GM12878 (cell line): ENCODE results near the gene RPL36. TPM values are rescaled to one million over a fixed set of nuclear protein-coding genes. Genes with fewer than 3 reads are reported as not detected.
"Not testable (repeated sequence)": the region's sequence is repeated elsewhere in the genome, so short reads cannot be mapped to it uniquely, and the experiment has no call there.

Source experiments
- ATAC-seq: fragments of 200-7000 bp; cut with Tn5 transposase; 3 replicates; pipeline ENCODE4 v1.9.1; 2020; ENCODE audit warnings: mild to moderate bottlenecking, moderate library complexity
- BruUV-seq: library from RNA; stranded (reverse); fragments of 400-500 nt; replicated peaks from 2 replicates; lab custom pipeline; 2021; lab: Mats Ljungman, UMichigan
- CTCF ChIA-PET: fragments of 300-600 bp; sonication (Branson Sonifier 250); formaldehyde crosslinking; extraction: SDS; loops from one replicate; lab custom pipeline; 2021; ENCODE audit warnings: inconsistent platforms; lab: Yijun Ruan, JAX
- POLR2A ChIA-PET: fragments of 350-600 bp; formaldehyde crosslinking; extraction: SDS; loops from one replicate; lab custom pipeline; 2021; ENCODE audit warnings: inconsistent platforms; lab: Charles Lee
- RAD21 ChIA-PET: fragments of 300-600 bp; sonication (Branson Sonifier 250); formaldehyde crosslinking; loops from one replicate; lab custom pipeline; 2023; ENCODE audit warnings: antibody characterized with exemption; ENCODE audit not compliant: unreplicated experiment; lab: Charles Lee
- SMC1A ChIA-PET: fragments of 300-600 bp; sonication (Branson Sonifier 250); formaldehyde crosslinking; loops from one replicate; lab custom pipeline; 2023; ENCODE audit not compliant: unreplicated experiment, uncharacterized antibody; lab: Charles Lee
- DNase-seq: peaks from one replicate; pipeline ENCODE4 v3.0.0-alpha.2; 2011; ENCODE audit warnings: low read depth, low spot score
- FAIRE-seq: peaks from 3 replicates; lab custom pipeline; 2011; peaks lifted over from hg19 to GRCh38; lab: Jason Lieb, UNC
- H2AFZ ChIP-seq: 2 replicates; pipeline ENCODE4 v1.6.0; 2011; ENCODE audit warnings: low read depth, low read length, control low read depth; ENCODE audit not compliant: control insufficient read depth
- H3K27ac ChIP-seq: 2 replicates; pipeline ENCODE4 v1.5.1; 2011; ENCODE audit warnings: control low read depth; ENCODE audit not compliant: control insufficient read depth, insufficient read depth
- H3K27me3 ChIP-seq, 2 experiments: replicated peaks in 1 of 2; 2 replicates each; pipeline versions ENCODE4 v1.6.0 to v1.6.1; 2011; ENCODE audit warnings: low read length in 1 of 2; ENCODE audit not compliant: control insufficient read depth in 2 of 2, insufficient read depth in 2 of 2
- H3K36me3 ChIP-seq, 2 experiments: 2 replicates each; pipeline ENCODE4 v1.5.1; 2011; ENCODE audit warnings: low read length in 1 of 2; ENCODE audit not compliant: control insufficient read depth in 2 of 2, insufficient read depth in 2 of 2
- H3K4me1 ChIP-seq: 2 replicates; pipeline ENCODE4 v1.6.1; 2011; ENCODE audit warnings: mild to moderate bottlenecking, low read length, moderate library complexity, mixed read lengths; ENCODE audit not compliant: control insufficient read depth, insufficient read depth
- H3K4me2 ChIP-seq: 2 replicates; pipeline ENCODE4 v1.6.0; 2011; ENCODE audit warnings: control low read depth; ENCODE audit not compliant: control insufficient read depth, insufficient read depth
- H3K4me3 ChIP-seq: fragments of 200-600 bp; sonication (generic); 2 replicates; pipeline ENCODE4 v1.5.1; 2016
- H3K79me2 ChIP-seq: 2 replicates; pipeline ENCODE4 v1.6.0; 2011; ENCODE audit warnings: low read length; ENCODE audit not compliant: control insufficient read depth, insufficient read depth
- H3K9ac ChIP-seq: 2 replicates; pipeline ENCODE4 v1.8.0; 2011; ENCODE audit warnings: low read length, control low read depth, mixed read lengths; ENCODE audit not compliant: control insufficient read depth, insufficient read depth
- H3K9me3 ChIP-seq: replicated peaks from 3 replicates; pipeline ENCODE4 v1.5.1; 2011; ENCODE audit warnings: mild to moderate bottlenecking, low read length; ENCODE audit not compliant: control insufficient read depth, insufficient read depth
- H4K20me1 ChIP-seq: 2 replicates; pipeline ENCODE4 v1.6.0; 2011; ENCODE audit not compliant: control insufficient read depth, insufficient read depth
- ESRRA ChIP-seq: IDR thresholded peaks from 2 replicates; pipeline ENCODE4 v1.6.1; 2012; ENCODE audit warnings: mild to moderate bottlenecking, low read length, improper control_type of control experiment
- GABPA ChIP-seq: IDR thresholded peaks from 2 replicates; pipeline ENCODE4 v1.6.1; 2014; ENCODE audit warnings: antibody characterized with exemption, low read depth, mild to moderate bottlenecking, inconsistent platforms
- POLR2AphosphoS2 ChIP-seq: IDR thresholded peaks from 2 replicates; pipeline ENCODE4 v1.6.1; 2011; ENCODE audit warnings: low read depth, mild to moderate bottlenecking, low read length, improper control_type of control experiment, moderate library complexity
- RAD21 ChIP-seq: IDR thresholded peaks from 2 replicates; pipeline ENCODE4 v1.6.1; 2011; ENCODE audit warnings: mild to moderate bottlenecking, low read depth, low read length, moderate library complexity; ENCODE audit not compliant: insufficient read depth
- SRF ChIP-seq, 2 experiments: IDR thresholded peaks; 2 replicates each; pipeline ENCODE4 v1.6.1; 2011; ENCODE audit warnings: low read depth in 2 of 2, low read length in 2 of 2, mild to moderate bottlenecking in 1 of 2, moderate library complexity in 1 of 2
- YBX1 ChIP-seq: fragments of 450-650 bp; IDR thresholded peaks from 2 replicates; pipeline ENCODE4 v1.6.1; 2016; ENCODE audit warnings: antibody characterized with exemption
- ZNF207 ChIP-seq: fragments of 450-650 bp; IDR thresholded peaks from 2 replicates; pipeline ENCODE4 v1.6.1; 2014; ENCODE audit warnings: antibody characterized with exemption, mild to moderate bottlenecking, borderline replicate concordance
- ZNF24 ChIP-seq: fragments of 450-650 bp; IDR thresholded peaks from 2 replicates; pipeline ENCODE4 v1.6.1; 2017; ENCODE audit warnings: antibody characterized with exemption, mild to moderate bottlenecking
- WGBS: methylation state at CpG from one replicate; pipeline ENCODE4 v1.1.6; 2016; ENCODE audit warnings: low lambda C conversion rate; ENCODE audit not compliant: insufficient replicate concordance, insufficient coverage; ENCODE audit errors: missing lambda C conversion rate; 5-methylcytosine and 5-hydroxymethylcytosine counted together
- in situ Hi-C: fragments of 300-500 bp; cut with MboI; formaldehyde crosslinking; loops from 9 replicates; pipeline ENCODE4 v1.14.3; 2018; ENCODE audit warnings: mixed read lengths
- intact Hi-C: fragments of 100-400 bp; cut with micrococcal nuclease; formaldehyde crosslinking; loops from one replicate; pipeline ENCODE4 v1.14.2; 2022; ENCODE audit not compliant: unreplicated experiment
- polyA plus RNA-seq, 11 experiments: library from polyadenylated mRNA; depleted of rRNA in 4 of 11; unstranded in 6 of 11; stranded (reverse) in 5 of 11; fragments of >200 nt; fragmentation: Nextera tagmentation in 4 of 11; fragmentation: Illumina TruSeq in 1 of 11; extraction: Ambion mirVana in 4 of 11; extraction: Trizol in 1 of 11; gene quantifications; 1 replicate in 1 of 11; 2 replicates in 10 of 11; pipeline versions ENCODE4 v1.2.1 to v1.2.3, GENCODE V29; 2011 to 2016; ENCODE audit warnings: inconsistent platforms in 2 of 11, missing spikeins in 2 of 11, low read depth in 1 of 11
- total RNA-seq, 4 experiments: library from RNA; depleted of rRNA in 3 of 4; stranded (reverse); fragments of >200 nt in 3 of 4; fragmentation: Illumina TruSeq in 1 of 4; extraction: Trizol in 1 of 4; gene quantifications; 2 replicates each; pipeline versions ENCODE4 v1.2.1 to v1.2.3, GENCODE V29; 2013 to 2021
- TF ChIP-seq, protein P1 (sequence below): fragments of 450-650 bp; IDR thresholded peaks from 2 replicates; pipeline ENCODE4 v1.6.1; 2016; ENCODE audit warnings: mild to moderate bottlenecking
- TF ChIP-seq, protein P2 (sequence below): fragments of 450-650 bp; conservative IDR thresholded peaks from 2 replicates; pipeline ENCODE4 v1.6.1; 2017; ENCODE audit warnings: mild to moderate bottlenecking, moderate library complexity

The RPL36 gene
- total and polyA plus RNA-seq, 10 of the 15 experiments (the other 5 are each of a cell fraction or from before 2014, with no cell fraction given): 374 to 4,942 (median 2,053) TPM

DNA sequence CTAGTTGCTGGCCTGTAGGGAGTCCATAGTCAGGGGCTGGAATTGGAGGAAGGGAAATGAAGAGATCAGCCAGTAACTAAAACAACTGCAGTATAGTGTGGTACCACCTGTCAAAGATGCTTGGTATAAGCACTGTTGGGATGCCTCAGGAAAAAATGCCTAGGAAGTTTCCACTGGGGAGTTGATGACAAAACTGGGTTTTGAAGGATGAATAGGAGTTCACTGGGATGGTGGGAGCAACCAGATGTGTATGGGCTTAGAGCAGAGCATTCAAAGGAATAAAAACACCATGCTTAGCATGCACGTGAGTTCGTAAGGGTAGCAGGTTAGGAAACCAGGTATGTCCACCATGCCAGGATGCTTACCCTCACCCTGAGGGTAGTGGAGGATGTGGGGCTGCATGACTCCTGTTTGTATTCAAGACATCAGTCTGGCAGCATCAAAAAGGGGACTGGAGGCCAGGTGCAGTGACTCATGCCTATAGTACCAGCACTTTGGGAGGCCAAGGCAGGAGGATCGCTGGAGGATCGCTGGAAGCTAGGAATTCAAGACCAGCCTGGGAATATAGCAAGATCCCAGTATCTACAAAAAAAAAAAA is 37.5 kb downstream of the RPL36 start (continued):
- TF ChIP-seq RAD21: no peak
- TF ChIP-seq POLR2AphosphoS2: no peak

DNA sequence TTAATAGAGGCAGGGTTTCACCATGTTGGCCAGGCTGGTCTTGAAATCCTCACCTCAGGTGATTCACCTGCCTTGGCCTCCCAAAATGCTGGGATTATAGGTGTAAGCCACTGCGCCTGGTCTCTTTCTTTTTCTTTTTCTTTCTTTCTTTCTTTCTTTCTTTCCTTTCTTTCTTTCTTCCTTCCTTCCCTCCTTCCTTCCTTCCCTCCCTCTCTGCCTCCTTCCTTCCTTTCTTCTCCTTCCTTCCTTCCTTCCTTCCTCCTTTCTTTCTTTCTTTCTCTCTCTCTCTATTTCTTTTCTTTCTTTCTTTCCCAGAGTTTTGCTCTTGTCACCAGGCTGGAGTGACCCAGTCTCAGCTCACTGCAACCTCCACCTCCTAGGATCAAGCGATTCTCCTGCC is 43.1 kb downstream of the RPL36 start:
- RAD21 ChIA-PET, intact Hi-C loops, BruUV-seq: not testable (repeated sequence)

GRCh38 chr19:5738423-5738822 is 48.3 kb downstream of the RPL36 start:
- intact Hi-C loops: no loop called here
- FAIRE-seq (no peak), ATAC-seq (no peak), DNase-seq (no peak)
- Histone ChIP-seq H3K4me3 (no peak overlapping the region), H3K9ac (no peak overlapping the region), H3K27me3 (no peaks in the 10 kb centered on the region), H3K4me1 (no peaks in the 10 kb centered on the region), H3K27ac (no peak overlapping the region), H3K79me2 (no peaks in the 10 kb centered on the region), H3K36me3 (no peaks in the 10 kb centered on the region), H3K4me2 (no peak overlapping the region), H3K9me3 (no peaks in the 10 kb centered on the region), H4K20me1 (no peaks in the 10 kb centered on the region), H2AFZ (no peak overlapping the region)
- ChIA-PET CTCF (interaction anchor here (0.6 kb wide), 1 partner anchor 271 kb away, joined by 4 read pairs; no protein-coding TSS in a partner anchor), POLR2A (interaction anchor here (0.5 kb wide), 1 partner anchor 561 kb away, joined by 4 read pairs; no protein-coding TSS in a partner anchor), RAD21 (no interaction called here), SMC1A (no interaction called here)
- 35% methylated on average over 8 of the region's 8 CpGs for WGBS
- no TSS peak for BruUV-seq
- in situ Hi-C loops: no loop called here
- no peak for TF ChIP-seq ZNF24
- TF ChIP-seq, protein P1, sequence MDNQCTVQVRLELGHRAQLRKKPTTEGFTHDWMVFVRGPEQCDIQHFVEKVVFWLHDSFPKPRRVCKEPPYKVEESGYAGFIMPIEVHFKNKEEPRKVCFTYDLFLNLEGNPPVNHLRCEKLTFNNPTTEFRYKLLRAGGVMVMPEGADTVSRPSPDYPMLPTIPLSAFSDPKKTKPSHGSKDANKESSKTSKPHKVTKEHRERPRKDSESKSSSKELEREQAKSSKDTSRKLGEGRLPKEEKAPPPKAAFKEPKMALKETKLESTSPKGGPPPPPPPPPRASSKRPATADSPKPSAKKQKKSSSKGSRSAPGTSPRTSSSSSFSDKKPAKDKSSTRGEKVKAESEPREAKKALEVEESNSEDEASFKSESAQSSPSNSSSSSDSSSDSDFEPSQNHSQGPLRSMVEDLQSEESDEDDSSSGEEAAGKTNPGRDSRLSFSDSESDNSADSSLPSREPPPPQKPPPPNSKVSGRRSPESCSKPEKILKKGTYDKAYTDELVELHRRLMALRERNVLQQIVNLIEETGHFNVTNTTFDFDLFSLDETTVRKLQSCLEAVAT: no peak
- no peak for TF ChIP-seq ESRRA
- TF ChIP-seq, protein P2, sequence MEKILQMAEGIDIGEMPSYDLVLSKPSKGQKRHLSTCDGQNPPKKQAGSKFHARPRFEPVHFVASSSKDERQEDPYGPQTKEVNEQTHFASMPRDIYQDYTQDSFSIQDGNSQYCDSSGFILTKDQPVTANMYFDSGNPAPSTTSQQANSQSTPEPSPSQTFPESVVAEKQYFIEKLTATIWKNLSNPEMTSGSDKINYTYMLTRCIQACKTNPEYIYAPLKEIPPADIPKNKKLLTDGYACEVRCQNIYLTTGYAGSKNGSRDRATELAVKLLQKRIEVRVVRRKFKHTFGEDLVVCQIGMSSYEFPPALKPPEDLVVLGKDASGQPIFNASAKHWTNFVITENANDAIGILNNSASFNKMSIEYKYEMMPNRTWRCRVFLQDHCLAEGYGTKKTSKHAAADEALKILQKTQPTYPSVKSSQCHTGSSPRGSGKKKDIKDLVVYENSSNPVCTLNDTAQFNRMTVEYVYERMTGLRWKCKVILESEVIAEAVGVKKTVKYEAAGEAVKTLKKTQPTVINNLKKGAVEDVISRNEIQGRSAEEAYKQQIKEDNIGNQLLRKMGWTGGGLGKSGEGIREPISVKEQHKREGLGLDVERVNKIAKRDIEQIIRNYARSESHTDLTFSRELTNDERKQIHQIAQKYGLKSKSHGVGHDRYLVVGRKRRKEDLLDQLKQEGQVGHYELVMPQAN: no peak
- no peak for TF ChIP-seq ZNF207
- no peak for TF ChIP-seq YBX1
- TF ChIP-seq GABPA: no peak
- no peak for TF ChIP-seq SRF (IDR thresholded peaks at IDR 0.05; ENCODE audit: low read depth in 2 of 2, low read length in 2 of 2)

More for the DNA sequence above, 43.1 kb downstream of the RPL36 start:
- in situ Hi-C loops, FAIRE-seq, H3K9ac ChIP-seq, H3K27ac ChIP-seq, ATAC-seq, POLR2A ChIA-PET, H3K4me1 ChIP-seq, H3K4me2 ChIP-seq, H3K79me2 ChIP-seq, CTCF ChIA-PET, H3K27me3 ChIP-seq, DNase-seq, H3K36me3 ChIP-seq, H4K20me1 ChIP-seq, H3K4me3 ChIP-seq, H2AFZ ChIP-seq, H3K9me3 ChIP-seq: not testable (repeated sequence)
- 55% methylated on average over 2 of the region's 2 CpGs for WGBS
- SMC1A ChIA-PET: interaction anchor here (0.6 kb wide), 1 partner anchor 190 kb away, joined by 5 read pairs; no protein-coding TSS in a partner anchor
